ENCODE results near the gene TBC1D17. TPM values are rescaled to one million over a fixed set of nuclear protein-coding genes. Genes with fewer than 3 reads are reported as not detected.

Gene TBC1D17
- total RNA-seq, 4 donors from 2014 or later, result 48.7 to 84.3 (median 66.4) TPM

- in situ Hi-C loops (cut with MboI; ENCODE audit: low sequenced_read_pairs in 4 of 4) (no loop called here), intact Hi-C loops (cut with DNase I; ENCODE audit: low total_unique reads) (no loop called here)
- H3K27ac ChIP-seq, result no peak overlapping the region
- H3K9me3 ChIP-seq, result no peaks in the 10 kb centered on the region
- peaks cover 33% of the 10 kb centered on the region in 2 donors for H3K4me1 ChIP-seq
- no peak for DNase-seq
- TF ChIP-seq CTCF (IDR thresholded peaks at IDR 0.05 in 4 of 5, conservative IDR thresholded peaks at IDR 0.05 in 1 of 5) (no peak), POLR2A (IDR thresholded peaks at IDR 0.05) (no peak)
- H3K36me3 ChIP-seq, result peaks cover 0 to 33% of the 10 kb centered on the region in 2 donors
- no peak overlapping the region for H3K4me3 ChIP-seq
- no peak for ATAC-seq
- no peaks in the 10 kb centered on the region for H3K27me3 ChIP-seq
Measured at GRCh38 chr19:49863935-49864320, 13.6 kb upstream of the TBC1D17 start.

- in situ Hi-C loops (cut with MboI; ENCODE audit: low sequenced_read_pairs in 4 of 4) (no loop called here), intact Hi-C loops (cut with DNase I; ENCODE audit: low total_unique reads) (no loop called here)
- ATAC-seq (no peak), DNase-seq (no peak)
- Histone ChIP-seq H3K36me3 (peaks cover 0 to 28% of the 10 kb centered on the region in 2 donors), H3K9me3 (no peaks in the 10 kb centered on the region), H3K27ac (peak overlapping the region in 3 of 4 donors; percentile 56 to 99 (median 98)), H3K27me3 (no peaks in the 10 kb centered on the region), H3K4me3 (no peak overlapping the region), H3K4me1 (peaks cover 36 to 37% of the 10 kb centered on the region in 2 donors)
- TF ChIP-seq POLR2A (IDR thresholded peaks at IDR 0.05) (no peak), CTCF (IDR thresholded peaks at IDR 0.05 in 4 of 5, conservative IDR thresholded peaks at IDR 0.05 in 1 of 5) (no peak)
Measured at GRCh38 chr19:49864890-49865289, 12.6 kb upstream of the TBC1D17 start.

- Histone ChIP-seq H3K9me3 (no peaks in the 10 kb centered on the region), H3K27me3 (no peaks in the 10 kb centered on the region), H3K4me1 (peaks cover 45 to 47% of the 10 kb centered on the region in 2 donors), H3K36me3 (peaks cover 0 to 15% of the 10 kb centered on the region in 2 donors), H3K4me3 (peak within 1 kb of the TSS; percentile 73 to 99 (median 88)), H3K27ac (peak within 1 kb of the TSS; percentile 96 to 99 (median 98))
- peak; percentile 66 to 69 for ATAC-seq
- peak; percentile 83 to 84 for DNase-seq
- in situ Hi-C loops (cut with MboI; ENCODE audit: low sequenced_read_pairs in 4 of 4), result no loop called here
- peak; percentile 69 to 72 for TF ChIP-seq POLR2A (IDR thresholded peaks at IDR 0.05)
- no peak for TF ChIP-seq CTCF (IDR thresholded peaks at IDR 0.05 in 4 of 5, conservative IDR thresholded peaks at IDR 0.05 in 1 of 5)
- intact Hi-C loops (cut with DNase I; ENCODE audit: low total_unique reads), result loop anchor here (1.0 to 2.0 kb wide), 3 partner anchors 9 to 191 kb away; partner anchors contain the start of gene PTOV1
Measured at GRCh38 chr19:49866933-49867782, 10.3 kb upstream of the TBC1D17 start, which contains the start of gene PNKP. Gene PNKP, minus strand, starts transcription at chr19:49867576. Its CDS starts 372 bp downstream, at chr19:49867204.

- peak in 1 of 2 donors; percentile 5 for ATAC-seq
- no peak for TF ChIP-seq POLR2A (IDR thresholded peaks at IDR 0.05)
- TF ChIP-seq CTCF (IDR thresholded peaks at IDR 0.05 in 4 of 5, conservative IDR thresholded peaks at IDR 0.05 in 1 of 5), result no peak
Measured at GRCh38 chr19:49869009-49869483, 8.5 kb upstream of the TBC1D17 start.

More at GRCh38 chr19:49869009-49869483, 8.5 kb upstream of the TBC1D17 start:
- no peaks in the 10 kb centered on the region for H3K27me3 ChIP-seq
- peaks cover 48 to 50% of the 10 kb centered on the region in 2 donors for H3K4me1 ChIP-seq
- no peak for DNase-seq
- H3K4me3 ChIP-seq, result peak overlapping the region; percentile 40 to 58 (median 55)
- H3K36me3 ChIP-seq, result peaks cover 0 to 11% of the 10 kb centered on the region in 2 donors
- no peaks in the 10 kb centered on the region for H3K9me3 ChIP-seq
- peak overlapping the region; percentile 96 to 99 (median 98) for H3K27ac ChIP-seq
- in situ Hi-C loops (cut with MboI; ENCODE audit: low sequenced_read_pairs in 4 of 4) (no loop called here), intact Hi-C loops (cut with DNase I; ENCODE audit: low total_unique reads) (no loop called here)
